ENCODE data around the gene HAS3. TPM values are rescaled to one million over a fixed set of nuclear protein-coding genes. Genes with fewer than 3 reads are reported as not detected.

Gene HAS3
- total RNA-seq, 1 donor from 2014 or later: 0.59 TPM

DNA sequence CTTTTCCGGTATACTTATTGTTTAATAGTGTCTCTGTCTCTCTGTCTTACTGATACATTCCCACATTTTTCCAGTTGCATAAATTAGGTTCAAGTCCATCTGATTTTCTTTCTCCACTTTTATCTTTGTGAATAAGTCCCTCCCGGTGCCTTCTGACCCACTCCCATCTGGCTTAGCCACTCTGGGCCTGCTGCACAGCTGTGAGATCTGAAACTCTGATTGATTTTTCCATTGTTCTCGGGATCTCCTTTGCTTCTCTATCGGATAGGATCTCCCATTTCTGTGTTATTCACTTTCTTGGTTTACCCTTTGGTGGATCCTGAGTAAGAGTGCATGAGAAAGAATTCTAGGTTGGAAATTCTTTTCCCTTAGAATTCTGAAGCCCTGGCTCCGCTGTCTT, 35.6 kb downstream of the HAS3 start:
- intact Hi-C loops (cut with micrococcal nuclease): no loop called here

DNA sequence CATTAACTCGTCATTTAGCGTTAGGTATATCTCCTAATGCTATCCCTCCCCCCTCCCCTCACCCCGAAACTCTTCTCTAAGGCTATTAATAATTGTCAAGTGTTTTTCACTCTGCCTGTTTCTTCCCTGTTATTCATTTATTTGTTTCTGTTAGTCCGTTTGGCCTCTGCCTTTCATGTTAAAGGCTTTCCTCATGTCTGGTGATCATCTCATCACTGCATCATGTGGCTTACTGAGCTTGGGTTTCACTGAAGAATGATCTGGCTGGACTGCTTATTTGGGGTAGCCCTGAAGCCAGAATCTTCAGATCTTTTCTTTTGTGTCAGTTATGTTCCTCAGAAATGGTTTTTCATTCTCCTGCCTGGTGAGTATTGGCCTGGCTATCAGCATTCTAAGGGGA, 36.5 kb downstream of the HAS3 start:
- intact Hi-C loops (cut with micrococcal nuclease): no loop called here

DNA sequence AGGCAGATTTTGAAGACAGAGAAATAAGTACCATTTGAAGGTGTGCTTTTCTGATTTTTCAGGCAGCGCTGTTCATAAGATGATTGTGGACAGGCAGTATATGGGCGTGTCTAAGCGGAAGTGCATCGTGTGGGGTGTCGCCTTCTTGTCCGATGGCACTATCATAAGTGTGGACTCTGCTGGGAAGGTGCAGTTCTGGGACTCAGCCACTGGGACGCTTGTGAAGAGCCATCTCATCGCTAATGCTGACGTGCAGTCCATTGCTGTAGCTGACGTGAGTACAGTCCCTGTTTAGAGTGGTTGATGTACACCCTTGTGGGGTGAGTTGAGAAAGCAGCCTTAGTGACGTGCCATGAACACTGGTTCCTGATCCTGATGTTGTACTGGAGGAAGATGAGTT, 37.7 kb downstream of the HAS3 start:
- intact Hi-C loops (cut with micrococcal nuclease): no loop called here

DNA sequence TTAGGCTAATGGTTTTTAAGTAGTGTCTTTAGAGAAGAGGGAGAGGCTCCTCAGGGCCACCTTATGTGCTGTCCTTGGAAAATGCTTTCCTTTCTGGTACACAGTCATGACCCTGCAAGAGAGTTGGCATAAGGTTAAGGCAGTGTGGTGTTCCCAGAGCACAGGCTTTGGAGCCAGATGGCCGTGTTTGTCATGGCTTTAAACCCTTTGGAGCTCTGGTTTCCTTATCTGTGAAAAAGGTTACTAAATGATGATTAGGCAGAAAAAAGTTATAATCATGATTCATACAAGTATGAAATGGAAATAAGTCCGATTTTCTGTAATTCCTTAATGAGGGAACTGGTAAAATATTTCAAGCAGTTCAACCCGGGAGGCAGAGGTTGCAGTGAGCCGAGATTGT, 40.2 kb downstream of the HAS3 start:
- intact Hi-C loops (cut with micrococcal nuclease): no loop called here

DNA sequence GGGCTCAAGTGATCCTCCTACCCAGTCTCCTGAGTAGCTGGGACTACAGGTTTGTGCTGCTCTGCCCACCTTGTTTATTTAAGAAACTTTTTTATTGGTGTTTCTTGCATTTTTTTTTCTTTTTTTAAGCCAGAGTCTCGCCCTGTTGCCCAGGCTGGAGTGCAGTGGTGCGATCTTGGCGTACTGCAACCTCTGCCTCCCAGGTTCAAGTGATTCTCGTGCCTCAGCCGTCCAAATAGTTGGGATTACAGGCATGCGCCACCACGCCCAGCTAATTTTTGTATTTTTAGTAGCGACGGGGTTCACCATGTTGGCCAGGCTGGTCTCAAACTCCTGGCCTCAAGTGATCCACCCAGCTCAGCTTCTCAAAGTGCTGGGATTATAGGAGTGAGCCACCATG, 44.2 kb downstream of the HAS3 start:
- intact Hi-C loops (cut with micrococcal nuclease): loop anchor here (1.0 kb wide), 3 partner anchors 17 to 138 kb away; partner anchors contain the start of genes CHTF8 and UTP4

DNA sequence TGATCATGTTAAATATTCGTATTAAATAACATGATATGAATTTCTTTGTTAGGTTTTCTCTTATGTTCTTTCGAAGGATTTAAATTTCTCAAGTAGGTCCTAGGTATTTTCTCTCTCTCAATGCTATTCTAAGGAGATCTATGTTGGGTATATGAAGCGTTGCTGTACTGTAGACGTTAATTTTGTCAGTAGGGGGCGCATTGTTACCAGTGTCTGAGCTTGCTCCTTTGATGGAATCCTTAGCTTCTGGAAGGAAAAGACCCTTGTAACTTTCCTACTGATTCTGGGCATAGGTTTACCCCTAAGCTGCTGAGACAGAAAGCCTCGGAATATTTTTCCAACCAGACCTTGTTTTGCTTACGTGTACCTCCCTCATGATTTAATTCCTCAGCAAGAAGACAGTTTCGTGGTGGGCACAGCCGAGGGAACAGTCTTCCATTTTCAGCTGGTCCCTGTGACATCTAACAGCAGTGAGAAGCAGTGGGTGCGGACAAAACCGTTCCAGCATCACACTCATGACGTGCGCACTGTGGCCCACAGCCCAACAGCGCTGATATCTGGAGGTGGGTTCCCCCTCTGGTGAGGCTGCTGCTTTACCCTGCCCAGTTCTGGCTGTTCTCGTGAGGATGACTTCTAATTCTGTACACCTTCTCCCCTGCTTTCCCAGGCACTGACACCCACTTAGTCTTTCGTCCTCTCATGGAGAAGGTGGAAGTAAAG, 44.9 kb downstream of the HAS3 start:
- intact Hi-C loops (cut with micrococcal nuclease): loop anchor here (1.0 kb wide), 3 partner anchors 18 to 137 kb away; partner anchors contain the start of genes CHTF8 and UTP4

DNA sequence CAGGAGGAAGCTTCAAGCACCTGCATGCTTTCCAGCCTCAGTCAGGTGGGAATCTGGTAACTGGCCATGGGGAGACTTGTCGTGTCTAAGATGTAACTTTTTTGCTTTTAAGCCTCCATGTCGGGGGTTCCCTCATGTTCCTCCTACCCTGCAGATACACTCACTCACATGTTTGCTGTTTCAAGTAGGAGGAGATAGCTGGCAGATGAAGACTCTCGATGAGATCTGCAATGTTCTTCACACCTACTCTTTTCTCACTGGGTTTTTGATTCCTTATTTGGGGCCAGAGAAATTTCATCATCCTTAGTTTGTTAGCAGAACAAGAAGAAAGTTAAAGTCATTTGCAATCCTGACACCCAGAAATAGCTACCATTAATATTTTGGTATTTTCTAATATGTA, 51.7 kb downstream of the HAS3 start:
- intact Hi-C loops (cut with micrococcal nuclease): no loop called here

DNA sequence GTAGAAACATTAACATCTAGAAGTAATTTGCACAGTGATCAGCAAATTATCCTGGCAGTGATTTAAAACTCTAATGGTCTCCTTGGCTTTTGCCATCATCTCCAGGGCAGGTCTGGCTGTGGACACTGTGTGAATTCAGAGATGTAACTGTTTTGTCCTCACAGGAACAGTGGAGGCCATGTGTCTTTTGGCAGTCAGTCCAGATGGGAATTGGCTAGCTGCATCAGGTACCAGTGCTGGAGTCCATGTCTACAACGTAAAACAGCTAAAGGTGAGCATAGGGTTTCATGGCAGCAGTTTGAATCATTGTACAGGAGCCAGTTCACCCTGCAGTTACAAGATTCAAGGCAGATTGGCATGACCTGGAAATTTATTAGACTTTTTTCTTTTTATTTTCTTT, 54.7 kb downstream of the HAS3 start:
- intact Hi-C loops (cut with micrococcal nuclease): no loop called here

DNA sequence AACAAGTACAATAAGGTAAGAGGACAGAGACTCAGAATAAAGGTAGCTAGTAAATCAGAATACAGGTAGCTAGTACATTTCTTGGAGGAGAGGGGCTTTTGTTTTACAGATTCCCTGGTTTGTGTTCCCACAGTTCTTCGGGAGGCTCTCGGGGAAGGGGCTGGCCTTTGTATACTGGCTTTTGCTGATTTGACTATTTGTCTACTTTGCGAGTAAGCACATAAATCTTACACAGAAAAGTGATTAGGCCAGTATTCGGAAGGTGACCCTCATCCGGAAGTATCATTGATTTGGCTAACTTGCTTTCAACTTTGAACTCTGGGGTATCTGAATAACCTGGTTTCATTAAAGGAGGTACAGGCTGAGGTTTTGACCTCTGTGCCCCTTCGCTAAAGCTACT, 60.1 kb downstream of the HAS3 start:
- intact Hi-C loops (cut with micrococcal nuclease): no loop called here

DNA sequence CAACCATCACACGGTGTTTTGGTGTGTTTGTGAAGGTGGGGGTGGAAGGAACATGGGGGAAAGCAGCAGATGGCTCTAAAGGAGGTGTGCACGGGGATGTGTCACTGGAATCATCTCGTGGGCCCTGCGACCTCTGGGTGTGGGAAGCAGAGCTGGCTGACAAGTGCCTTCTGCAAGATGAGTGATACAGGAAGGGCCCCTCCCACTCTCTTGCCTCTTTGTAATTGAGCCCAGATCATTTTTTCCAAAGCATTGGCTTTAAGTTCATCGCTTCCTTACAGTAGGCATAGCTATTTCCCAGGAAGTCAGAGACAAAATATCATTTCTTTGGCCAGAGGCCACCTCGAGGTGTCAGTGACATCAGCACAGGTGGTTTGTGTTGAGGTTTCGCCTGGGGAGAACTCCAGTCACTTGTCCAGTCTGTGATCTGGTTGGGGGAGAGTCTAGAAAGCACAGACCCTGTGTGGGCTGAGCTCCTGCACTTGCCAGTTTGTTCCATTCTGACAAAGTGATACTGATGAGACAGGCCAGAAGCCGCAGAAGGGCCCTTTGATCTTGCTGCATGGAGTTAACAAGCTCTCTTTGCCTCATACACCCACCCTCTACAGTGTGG, 60.9 kb downstream of the HAS3 start:
- intact Hi-C loops (cut with micrococcal nuclease): loop anchor here (1.0 kb wide), 3 partner anchors 20 to 121 kb away; partner anchors contain the start of genes CHTF8 and UTP4

DNA sequence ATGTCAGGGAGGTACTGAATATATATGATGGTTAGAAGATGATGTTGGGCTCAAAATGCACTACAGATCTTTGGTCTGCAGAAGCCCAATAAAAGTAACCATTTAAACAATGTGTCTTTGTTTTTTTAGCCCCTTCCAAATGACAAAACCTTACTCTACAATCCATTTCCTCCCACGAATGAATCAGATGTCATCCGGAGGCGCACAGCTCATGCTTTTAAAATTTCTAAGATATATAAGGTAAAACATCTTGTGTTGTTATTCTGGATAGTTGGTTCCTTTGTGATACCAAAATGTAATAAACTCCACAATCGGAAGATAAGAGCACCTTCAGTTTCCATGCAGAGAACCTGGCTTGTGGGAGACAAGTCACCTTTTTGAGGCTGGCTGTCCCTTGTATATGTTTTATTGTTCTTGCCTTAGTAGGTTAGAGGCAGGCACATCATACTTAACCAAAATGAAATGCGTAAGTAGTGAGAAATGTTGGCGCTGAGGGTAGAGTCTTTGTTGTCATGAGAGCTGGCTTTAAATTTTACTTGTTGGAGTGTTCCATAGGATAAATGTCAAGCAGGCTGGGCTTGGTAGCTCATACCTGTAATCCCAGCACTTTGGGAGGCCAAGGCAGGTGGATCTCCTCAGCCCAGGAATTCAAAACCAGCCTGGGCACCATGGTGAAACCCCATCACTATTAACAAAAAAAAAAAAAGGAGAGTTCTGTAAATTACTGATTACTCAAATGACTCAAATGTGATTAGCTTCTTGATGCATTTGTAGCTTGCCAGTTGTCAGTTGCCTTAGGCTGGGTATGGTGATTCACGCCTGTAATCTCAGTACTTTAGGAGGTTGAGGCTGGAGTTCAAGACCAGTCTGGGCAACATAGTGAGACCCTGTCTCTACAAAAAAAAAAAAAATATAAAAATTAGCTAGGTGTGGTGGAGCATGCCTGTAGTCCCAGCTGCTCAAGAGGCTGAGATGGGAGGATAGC, 61.8 kb downstream of the HAS3 start:
- intact Hi-C loops (cut with micrococcal nuclease): loop anchor here (1.0 kb wide), 3 partner anchors 19 to 120 kb away; partner anchors contain the start of genes CHTF8 and UTP4

Other genes with a start within 250 kb of the HAS3 start
- 119 and 130 TPM in 2 replicates for gene CHTF8, start 26.9 kb downstream of the HAS3 start, total RNA-seq
- gene UTP4, start 27.0 kb downstream of the HAS3 start, total RNA-seq: 57.2 and 57.9 TPM in 2 replicates
- gene SNTB2, start 81.5 kb downstream of the HAS3 start, total RNA-seq: 18.5 and 19.3 TPM in 2 replicates
- gene VPS4A, start 205.7 kb downstream of the HAS3 start, total RNA-seq: 38.6 and 40.1 TPM in 2 replicates
- gene PDF, start 224.9 kb downstream of the HAS3 start, total RNA-seq: 12.0 and 12.8 TPM in 2 replicates
- gene COG8, start 233.9 kb downstream of the HAS3 start, total RNA-seq: 35.0 and 35.8 TPM in 2 replicates
- gene NIP7, start 234.1 kb downstream of the HAS3 start, total RNA-seq: 46.2 and 50.2 TPM in 2 replicates
- gene TMED6, start 246.1 kb downstream of the HAS3 start, total RNA-seq: 2.4 and 3.3 TPM in 2 replicates

All from T-helper 1 cell treated with Interleukin-12 subunit alpha and Interleukin-12 subunit beta and Interleukin-4 antibody, amounts not matched to agents 30 ng/mL and 1 ng/mL, for 36 hours (primary cell).